ENCODE data around the gene TLE5.

TLE5 gene

DNA sequence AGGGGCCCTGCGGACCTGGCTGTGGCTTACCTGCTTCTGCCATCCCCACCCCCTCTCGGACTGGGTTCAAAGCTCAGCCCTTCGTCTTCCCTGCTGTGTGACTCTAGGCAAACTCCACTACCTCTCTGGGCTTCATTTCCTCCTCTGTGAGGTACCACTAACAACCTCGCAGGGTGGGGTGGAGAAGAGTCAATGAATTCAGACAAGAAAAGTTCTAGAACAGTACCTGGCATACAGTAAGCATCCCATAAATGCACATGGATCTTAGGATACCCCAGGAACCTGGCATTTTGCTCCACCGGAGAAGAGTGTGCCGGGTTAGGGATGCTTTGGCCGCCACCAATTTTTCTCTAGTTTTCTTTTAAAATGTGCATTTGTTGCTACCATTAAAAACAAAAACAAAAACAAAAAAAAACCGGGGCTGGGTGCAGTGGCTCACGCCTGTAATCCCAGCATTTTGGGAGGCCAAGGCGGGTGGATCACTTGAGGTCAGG, 3.4 kb downstream of the TLE5 start:
- H3K27ac ChIP-seq (replicated peaks), result no peak overlapping the region
- no peak for TF ChIP-seq GABPA (IDR thresholded peaks at IDR 0.05; ENCODE audit: low read depth)
- TF ChIP-seq, protein P1, sequence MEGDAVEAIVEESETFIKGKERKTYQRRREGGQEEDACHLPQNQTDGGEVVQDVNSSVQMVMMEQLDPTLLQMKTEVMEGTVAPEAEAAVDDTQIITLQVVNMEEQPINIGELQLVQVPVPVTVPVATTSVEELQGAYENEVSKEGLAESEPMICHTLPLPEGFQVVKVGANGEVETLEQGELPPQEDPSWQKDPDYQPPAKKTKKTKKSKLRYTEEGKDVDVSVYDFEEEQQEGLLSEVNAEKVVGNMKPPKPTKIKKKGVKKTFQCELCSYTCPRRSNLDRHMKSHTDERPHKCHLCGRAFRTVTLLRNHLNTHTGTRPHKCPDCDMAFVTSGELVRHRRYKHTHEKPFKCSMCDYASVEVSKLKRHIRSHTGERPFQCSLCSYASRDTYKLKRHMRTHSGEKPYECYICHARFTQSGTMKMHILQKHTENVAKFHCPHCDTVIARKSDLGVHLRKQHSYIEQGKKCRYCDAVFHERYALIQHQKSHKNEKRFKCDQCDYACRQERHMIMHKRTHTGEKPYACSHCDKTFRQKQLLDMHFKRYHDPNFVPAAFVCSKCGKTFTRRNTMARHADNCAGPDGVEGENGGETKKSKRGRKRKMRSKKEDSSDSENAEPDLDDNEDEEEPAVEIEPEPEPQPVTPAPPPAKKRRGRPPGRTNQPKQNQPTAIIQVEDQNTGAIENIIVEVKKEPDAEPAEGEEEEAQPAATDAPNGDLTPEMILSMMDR (IDR thresholded peaks at IDR 0.05; ENCODE audit: insufficient read depth, low read length), result no peak
- TF ChIP-seq, protein P2, sequence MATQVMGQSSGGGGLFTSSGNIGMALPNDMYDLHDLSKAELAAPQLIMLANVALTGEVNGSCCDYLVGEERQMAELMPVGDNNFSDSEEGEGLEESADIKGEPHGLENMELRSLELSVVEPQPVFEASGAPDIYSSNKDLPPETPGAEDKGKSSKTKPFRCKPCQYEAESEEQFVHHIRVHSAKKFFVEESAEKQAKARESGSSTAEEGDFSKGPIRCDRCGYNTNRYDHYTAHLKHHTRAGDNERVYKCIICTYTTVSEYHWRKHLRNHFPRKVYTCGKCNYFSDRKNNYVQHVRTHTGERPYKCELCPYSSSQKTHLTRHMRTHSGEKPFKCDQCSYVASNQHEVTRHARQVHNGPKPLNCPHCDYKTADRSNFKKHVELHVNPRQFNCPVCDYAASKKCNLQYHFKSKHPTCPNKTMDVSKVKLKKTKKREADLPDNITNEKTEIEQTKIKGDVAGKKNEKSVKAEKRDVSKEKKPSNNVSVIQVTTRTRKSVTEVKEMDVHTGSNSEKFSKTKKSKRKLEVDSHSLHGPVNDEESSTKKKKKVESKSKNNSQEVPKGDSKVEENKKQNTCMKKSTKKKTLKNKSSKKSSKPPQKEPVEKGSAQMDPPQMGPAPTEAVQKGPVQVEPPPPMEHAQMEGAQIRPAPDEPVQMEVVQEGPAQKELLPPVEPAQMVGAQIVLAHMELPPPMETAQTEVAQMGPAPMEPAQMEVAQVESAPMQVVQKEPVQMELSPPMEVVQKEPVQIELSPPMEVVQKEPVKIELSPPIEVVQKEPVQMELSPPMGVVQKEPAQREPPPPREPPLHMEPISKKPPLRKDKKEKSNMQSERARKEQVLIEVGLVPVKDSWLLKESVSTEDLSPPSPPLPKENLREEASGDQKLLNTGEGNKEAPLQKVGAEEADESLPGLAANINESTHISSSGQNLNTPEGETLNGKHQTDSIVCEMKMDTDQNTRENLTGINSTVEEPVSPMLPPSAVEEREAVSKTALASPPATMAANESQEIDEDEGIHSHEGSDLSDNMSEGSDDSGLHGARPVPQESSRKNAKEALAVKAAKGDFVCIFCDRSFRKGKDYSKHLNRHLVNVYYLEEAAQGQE (IDR thresholded peaks at IDR 0.05; ENCODE audit: insufficient replicate concordance, low read depth), result no peak

DNA sequence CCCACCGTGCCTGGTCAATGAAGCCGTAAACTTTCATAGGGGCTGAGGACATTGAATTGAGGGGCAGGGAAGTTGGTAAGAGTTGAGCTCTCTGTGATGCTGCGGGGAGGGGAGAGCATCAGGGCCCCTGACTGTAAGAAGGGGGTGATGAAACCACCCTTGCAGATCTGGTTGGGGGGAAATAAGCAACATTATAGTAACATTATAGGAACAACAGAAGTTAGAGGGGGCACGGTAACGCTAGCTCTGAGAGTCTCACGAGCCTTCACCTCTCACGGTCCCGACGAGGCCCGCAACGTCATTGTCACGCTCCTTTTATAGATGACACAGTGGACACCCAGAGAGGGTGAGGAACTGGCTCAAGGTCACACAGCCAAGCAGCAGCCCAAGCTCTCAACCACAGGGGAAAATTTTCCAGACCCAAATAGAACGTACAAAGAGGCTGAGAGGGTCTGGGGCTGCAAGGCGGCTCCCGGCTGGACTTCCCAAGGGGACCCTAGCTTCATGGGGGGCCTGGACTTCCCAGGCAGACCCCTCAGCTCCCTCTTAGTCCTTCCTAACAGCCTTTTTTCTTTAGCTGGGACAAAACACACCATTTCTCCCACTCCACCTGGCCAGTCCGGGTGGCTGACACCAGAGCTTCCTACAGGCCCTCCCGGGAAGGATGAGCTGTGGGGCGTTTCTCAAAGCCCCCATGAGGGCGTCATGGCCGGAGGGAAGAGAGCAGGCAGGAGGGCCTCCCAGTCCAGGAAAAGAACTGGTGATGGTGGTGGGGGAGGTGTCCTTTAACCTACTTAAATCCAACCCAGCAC, 4.1 kb downstream of the TLE5 start:
- DNase-seq (ENCODE audit: low read depth in 1 of 2, low spot score in 1 of 2), result no peak
- TF ChIP-seq GABPA (IDR thresholded peaks at IDR 0.05; ENCODE audit: low read depth) (no peak), SPI1 (IDR thresholded peaks at IDR 0.05; ENCODE audit: borderline replicate concordance, low read depth) (no peak), POLR2AphosphoS5 (IDR thresholded peaks at IDR 0.05; ENCODE audit: low read depth) (no peak)
- TF ChIP-seq, protein P2 (IDR thresholded peaks at IDR 0.05; ENCODE audit: insufficient replicate concordance, low read depth), result no peak
- TF ChIP-seq, protein P1 (IDR thresholded peaks at IDR 0.05; ENCODE audit: insufficient read depth, low read length), result no peak
- Histone ChIP-seq H3K27ac (replicated peaks) (no peak overlapping the region), H3K27me3 (ENCODE audit: insufficient read depth, poor library complexity, severe bottlenecking) (peaks cover 5% of the 10 kb centered on the region), H3K4me3 (replicated peaks; ENCODE audit: insufficient read depth, low read length) (no peak overlapping the region)

More for the DNA sequence above, 3.4 kb downstream of the TLE5 start:
- Histone ChIP-seq H3K27me3 (ENCODE audit: insufficient read depth, poor library complexity, severe bottlenecking) (peaks cover 5% of the 10 kb centered on the region), H3K4me3 (replicated peaks; ENCODE audit: insufficient read depth, low read length) (no peak overlapping the region)
- DNase-seq (ENCODE audit: low read depth in 1 of 2, low spot score in 1 of 2), result no peak

DNA sequence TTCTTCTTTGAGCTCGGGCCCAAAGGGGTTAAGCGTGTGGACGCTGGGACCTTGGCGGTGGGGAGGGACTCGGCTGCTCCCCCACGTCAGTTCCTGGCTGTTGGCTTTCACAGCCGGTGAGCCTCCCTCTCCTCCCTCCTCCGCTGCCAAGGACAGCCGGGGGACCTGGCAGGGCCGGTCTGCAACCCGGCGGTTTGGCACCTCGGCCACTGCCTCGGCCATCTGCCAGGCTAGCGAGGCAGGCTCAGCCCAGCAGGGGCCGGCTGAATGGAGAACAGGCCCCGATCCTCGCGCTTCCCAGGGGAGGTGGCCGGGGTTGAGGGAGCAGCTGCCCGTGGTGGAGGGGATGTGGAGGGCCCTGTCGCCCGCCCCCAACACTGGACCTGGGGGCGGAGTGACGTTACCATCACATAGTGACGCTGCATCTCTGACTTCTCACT, 5.0 kb downstream of the TLE5 start:
- Histone ChIP-seq H3K27me3 (ENCODE audit: insufficient read depth, poor library complexity, severe bottlenecking) (no peaks in the 10 kb centered on the region), H3K27ac (replicated peaks) (no peak overlapping the region), H3K4me3 (replicated peaks; ENCODE audit: insufficient read depth, low read length) (no peak overlapping the region)
- DNase-seq (ENCODE audit: low read depth in 1 of 2, low spot score in 1 of 2), result no peak
- TF ChIP-seq POLR2AphosphoS5 (IDR thresholded peaks at IDR 0.05; ENCODE audit: low read depth), result no peak
- TF ChIP-seq, protein P1 (IDR thresholded peaks at IDR 0.05; ENCODE audit: insufficient read depth, low read length), result no peak
